Activated CD4-positive, alpha-beta T cell treated with anti-CD3 and anti-CD28 coated beads for 36 hours (primary cell): ENCODE measurements around the gene SMAD7. TPM values are rescaled to one million over a fixed set of nuclear protein-coding genes. Genes with fewer than 3 reads are reported as not detected.

Experiments
- ATAC-seq: fragments of 200-7000 bp; cut with Tn5 transposase; one replicate; pipeline ENCODE4 v1.10.0; 2021; ENCODE audit warnings: mild to moderate bottlenecking, moderate library complexity
- CTCF ChIA-PET: fragments of 350-600 bp; sonication (Branson Sonifier 250); formaldehyde crosslinking; loops from one replicate; lab custom pipeline; 2021; ENCODE audit warnings: antibody characterized with exemption; lab: Charles Lee
- POLR2A ChIA-PET: fragments of 350-600 bp; sonication (Branson Sonifier 250); formaldehyde crosslinking; loops from one replicate; lab custom pipeline; 2021; ENCODE audit warnings: antibody characterized with exemption, inconsistent platforms; lab: Charles Lee
- DNase-seq: peaks from one replicate; pipeline ENCODE4 v3.0.0-alpha.2; 2020
- H3K27ac Mint-ChIP-seq: one replicate; pipeline ENCODE4 v1.8.0; 2021; ENCODE audit warnings: mixed read lengths
- H3K27me3 Mint-ChIP-seq: one replicate; pipeline ENCODE4 v1.8.0; 2021; ENCODE audit warnings: mixed read lengths
- H3K36me3 Mint-ChIP-seq: one replicate; pipeline ENCODE4 v1.8.0; 2021; ENCODE audit warnings: low read depth, mixed read lengths
- H3K4me1 Mint-ChIP-seq: one replicate; pipeline ENCODE4 v1.8.0; 2021; ENCODE audit warnings: mixed read lengths
- H3K4me3 Mint-ChIP-seq: one replicate; pipeline ENCODE4 v1.8.0; 2021; ENCODE audit warnings: mild to moderate bottlenecking, moderate library complexity, mixed read lengths
- H3K9me3 Mint-ChIP-seq: one replicate; pipeline ENCODE4 v1.8.0; 2021; ENCODE audit warnings: low read depth, mixed read lengths
- intact Hi-C, 2 experiments: fragments of 100-400 bp; cut with DNase I in 1 of 2; cut with micrococcal nuclease in 1 of 2; formaldehyde crosslinking; loops; one replicate each; pipeline versions ENCODE4 v1.14.2 to v1.15.1; 2022 to 2024; cut with DNase I, micrococcal nuclease
- total RNA-seq, 2 experiments: library from RNA; stranded (reverse); gene quantifications; one replicate each; pipeline ENCODE4 v1.2.3, GENCODE V29; 2021

The SMAD7 gene
- total RNA-seq, 2 experiments from 2014 or later, result 7.2 to 9.3 TPM

GRCh38 chr18:48926420-48926857, 24.3 kb downstream of the SMAD7 start:
- Mint-ChIP-seq H3K4me1 (peaks cover 89% of the 10 kb centered on the region), H3K4me3 (no peak overlapping the region), H3K36me3 (peaks cover 6% of the 10 kb centered on the region), H3K27me3 (no peaks in the 10 kb centered on the region), H3K27ac (no peak overlapping the region), H3K9me3 (no peaks in the 10 kb centered on the region)
- ATAC-seq (no peak), DNase-seq (no peak)
- POLR2A ChIA-PET, result no interaction called here
- CTCF ChIA-PET, result interaction anchor here (0.7 kb wide), 1 partner anchor 52 kb away, joined by 4 read pairs; no protein-coding TSS in a partner anchor
- intact Hi-C loops, result loop anchor here in 1 of 2 experiments (10.0 kb wide), 1 partner anchor 252 kb away; no protein-coding TSS in a partner anchor

GRCh38 chr18:48925491-48925780, 25.3 kb downstream of the SMAD7 start:
- Mint-ChIP-seq H3K4me1 (peaks cover 81% of the 10 kb centered on the region), H3K36me3 (peaks cover 10% of the 10 kb centered on the region), H3K9me3 (no peaks in the 10 kb centered on the region), H3K4me3 (no peak overlapping the region), H3K27ac (peak overlapping the region; percentile 89), H3K27me3 (no peaks in the 10 kb centered on the region)
- ChIA-PET CTCF (interaction anchor here (0.7 to 1.2 kb wide), 3 partner anchors 14 to 64 kb away, joined by 3 to 5 read pairs (median 3); no protein-coding TSS in a partner anchor), POLR2A (no interaction called here)
- intact Hi-C loops, result loop anchor here in 1 of 2 experiments (10.0 kb wide), 1 partner anchor 251 kb away; no protein-coding TSS in a partner anchor
- ATAC-seq (no peak), DNase-seq (peak; percentile 4)

GRCh38 chr18:48924630-48925490, 25.9 kb downstream of the SMAD7 start:
- Mint-ChIP-seq H3K4me1 (peaks cover 76% of the 10 kb centered on the region), H3K4me3 (peak overlapping the region; percentile 15), H3K36me3 (peaks cover 14% of the 10 kb centered on the region), H3K27ac (peak overlapping the region; percentile 89), H3K27me3 (no peaks in the 10 kb centered on the region), H3K9me3 (no peaks in the 10 kb centered on the region)
- DNase-seq (peak; percentile 47), ATAC-seq (no peak)
- ChIA-PET CTCF (interaction anchor here (0.6 to 1.4 kb wide), 7 partner anchors 13 to 148 kb away, joined by 3 to 5 read pairs (median 3); no protein-coding TSS in a partner anchor), POLR2A (interaction anchor here (0.5 kb wide), 1 partner anchor 16 kb away, joined by 3 read pairs; no protein-coding TSS in a partner anchor)
- intact Hi-C loops, result loop anchor here in 1 of 2 experiments (10.0 kb wide), 1 partner anchor 250 kb away; no protein-coding TSS in a partner anchor

GRCh38 chr18:48923746-48924629, 26.8 kb downstream of the SMAD7 start:
- ChIA-PET CTCF (interaction anchor here (0.7 to 1.4 kb wide), 3 partner anchors 24 to 147 kb away, joined by 3 to 4 read pairs (median 3); no protein-coding TSS in a partner anchor), POLR2A (interaction anchor here (0.5 kb wide), 1 partner anchor 17 kb away, joined by 3 read pairs; no protein-coding TSS in a partner anchor)
- Mint-ChIP-seq H3K27me3 (no peaks in the 10 kb centered on the region), H3K9me3 (no peaks in the 10 kb centered on the region), H3K4me1 (peaks cover 67% of the 10 kb centered on the region), H3K27ac (peak overlapping the region; percentile 72), H3K36me3 (peaks cover 16% of the 10 kb centered on the region), H3K4me3 (peak overlapping the region; percentile 67)
- ATAC-seq (no peak), DNase-seq (peak; percentile 20)
- intact Hi-C loops, result loop anchor here in 1 of 2 experiments (10.0 kb wide), 1 partner anchor 249 kb away; no protein-coding TSS in a partner anchor

GRCh38 chr18:48922801-48923730, 27.7 kb downstream of the SMAD7 start:
- peak; percentile 44 for DNase-seq

GRCh38 chr18:48922226-48922800, 28.5 kb downstream of the SMAD7 start:
- CTCF ChIA-PET, result interaction anchor here (0.5 to 1.2 kb wide), 2 partner anchors 15 to 30 kb away, joined by 3 to 4 read pairs; no protein-coding TSS in a partner anchor
- Mint-ChIP-seq H3K4me3 (no peak overlapping the region), H3K4me1 (peaks cover 50% of the 10 kb centered on the region), H3K9me3 (no peaks in the 10 kb centered on the region), H3K36me3 (peaks cover 16% of the 10 kb centered on the region), H3K27ac (peak overlapping the region; percentile 70), H3K27me3 (no peaks in the 10 kb centered on the region)
- intact Hi-C loops, result loop anchor here in 1 of 2 experiments (10.0 kb wide), 1 partner anchor 248 kb away; no protein-coding TSS in a partner anchor
- POLR2A ChIA-PET, result no interaction called here
- ATAC-seq, result no peak
- no peak for DNase-seq

More at GRCh38 chr18:48922801-48923730, 27.7 kb downstream of the SMAD7 start:
- intact Hi-C loops, result loop anchor here in 1 of 2 experiments (10.0 kb wide), 1 partner anchor 248 kb away; no protein-coding TSS in a partner anchor
- ChIA-PET CTCF (no interaction called here), POLR2A (no interaction called here)
- Mint-ChIP-seq H3K27me3 (no peaks in the 10 kb centered on the region), H3K9me3 (no peaks in the 10 kb centered on the region), H3K4me3 (peak overlapping the region; percentile 67), H3K27ac (peak overlapping the region; percentile 76), H3K36me3 (peaks cover 16% of the 10 kb centered on the region), H3K4me1 (peaks cover 58% of the 10 kb centered on the region)
- no peak for ATAC-seq

- Mint-ChIP-seq H3K27ac (no peak overlapping the region), H3K4me3 (no peak overlapping the region), H3K27me3 (no peaks in the 10 kb centered on the region), H3K9me3 (no peaks in the 10 kb centered on the region), H3K36me3 (peaks cover 16% of the 10 kb centered on the region), H3K4me1 (peaks cover 43% of the 10 kb centered on the region)
- CTCF ChIA-PET, result interaction anchor here (0.5 to 1.2 kb wide), 2 partner anchors 16 to 31 kb away, joined by 3 to 4 read pairs; no protein-coding TSS in a partner anchor
- POLR2A ChIA-PET, result no interaction called here
- DNase-seq, result peak; percentile 7
- ATAC-seq, result no peak
- intact Hi-C loops, result loop anchor here in 1 of 2 experiments (10.0 kb wide), 1 partner anchor 247 kb away; no protein-coding TSS in a partner anchor
Observed at GRCh38 chr18:48921305-48922225, 29.2 kb downstream of the SMAD7 start.

- intact Hi-C loops, result loop anchor here in 1 of 2 experiments (10.0 kb wide), 1 partner anchor 246 kb away; no protein-coding TSS in a partner anchor
- no peaks in the 10 kb centered on the region for H3K9me3 Mint-ChIP-seq
- CTCF ChIA-PET, result no interaction called here
- H3K27me3 Mint-ChIP-seq, result no peaks in the 10 kb centered on the region
- H3K27ac Mint-ChIP-seq, result no peak overlapping the region
- H3K4me1 Mint-ChIP-seq, result peaks cover 38% of the 10 kb centered on the region
- peaks cover 16% of the 10 kb centered on the region for H3K36me3 Mint-ChIP-seq
- ATAC-seq (no peak), DNase-seq (no peak)
- POLR2A ChIA-PET, result interaction anchor here (0.7 kb wide), 1 partner anchor 21 kb away, joined by 6 read pairs; no protein-coding TSS in a partner anchor
- H3K4me3 Mint-ChIP-seq, result no peak overlapping the region
Observed at GRCh38 chr18:48920408-48921038, 30.2 kb downstream of the SMAD7 start.
